K562 (cell line): Measurements from ENCODE around the gene SYNE2. TPM values are rescaled to one million over a fixed set of nuclear protein-coding genes. Genes with fewer than 3 reads are reported as not detected.

Experiments used
- ATAC-seq: fragments of 200-7000 bp; cut with Tn5 transposase; 3 replicates; pipeline ENCODE4 v1.9.1; 2020; ENCODE audit warnings: moderate library complexity
- BruUV-seq: library from RNA; stranded (reverse); fragments of 400-500 nt; replicated peaks from 2 replicates; lab custom pipeline; 2021; lab: Mats Ljungman, UMichigan
- CTCF ChIA-PET: fragments of 300-600 bp; formaldehyde crosslinking; extraction: SDS; loops from one replicate; lab custom pipeline; 2021; ENCODE audit warnings: low intra/inter-chr PET ratio; lab: Yijun Ruan, JAX
- POLR2A ChIA-PET: fragments of 300-600, 350-650 bp; sonication (Branson Sonifier 250); formaldehyde crosslinking; extraction: SDS; loops from one replicate; lab custom pipeline; 2021; ENCODE audit warnings: antibody characterized with exemption, inconsistent platforms; lab: Yijun Ruan, JAX
- DNase-seq, 4 experiments: peaks; one replicate each; pipeline versions ENCODE4 v3.0.0 to v3.0.0-alpha.2; 2011 to 2018; ENCODE audit warnings: low spot score in 3 of 4, mixed read lengths in 3 of 4; ENCODE audit errors: extremely low read depth in 1 of 4
- FAIRE-seq: peaks from 2 replicates; lab custom pipeline; 2011; peaks lifted over from hg19 to GRCh38; lab: Jason Lieb, UNC
- H2AFZ ChIP-seq: 2 replicates; pipeline ENCODE4 v1.6.0; 2011; ENCODE audit warnings: low read depth, low read length, control low read depth, inconsistent platforms
- H3K27ac ChIP-seq: fragments of 200-600 bp; 3 replicates; pipeline ENCODE4 v1.8.0; 2011; ENCODE audit warnings: low read depth, mild to moderate bottlenecking, control low read depth, inconsistent platforms, low read length, moderate library complexity, mixed read lengths; ENCODE audit errors: extremely low read depth
- H3K27me3 ChIP-seq, 2 experiments: fragments of 300-600 bp in 1 of 2; 2 replicates in 1 of 2; 3 replicates in 1 of 2; pipeline versions ENCODE4 v1.6.0 to v1.8.0; 2011; ENCODE audit warnings: inconsistent platforms in 2 of 2, low read length in 2 of 2, mild to moderate bottlenecking in 1 of 2, mixed read lengths in 1 of 2, moderate library complexity in 1 of 2; ENCODE audit not compliant: control insufficient read depth in 2 of 2, insufficient read depth in 2 of 2
- H3K36me3 ChIP-seq: fragments of 300-600 bp; 3 replicates; pipeline ENCODE4 v1.8.0; 2011; ENCODE audit warnings: mild to moderate bottlenecking, low read length, inconsistent platforms; ENCODE audit not compliant: control insufficient read depth, insufficient read depth
- H3K4me1 ChIP-seq, 2 experiments: fragments of 200-600 bp in 1 of 2; replicated peaks in 1 of 2; 2 replicates in 1 of 2; 3 replicates in 1 of 2; pipeline versions ENCODE4 v1.5.1 to v1.8.0; 2011; ENCODE audit warnings: inconsistent platforms in 2 of 2, low read length in 2 of 2, mild to moderate bottlenecking in 1 of 2, mixed read lengths in 1 of 2, moderate library complexity in 1 of 2; ENCODE audit not compliant: control insufficient read depth in 2 of 2, insufficient read depth in 2 of 2
- H3K4me2 ChIP-seq: 2 replicates; pipeline ENCODE4 v1.6.1; 2011; ENCODE audit warnings: low read length, control low read depth, inconsistent platforms, mixed read lengths; ENCODE audit not compliant: insufficient read depth
- H3K4me3 ChIP-seq: fragments of 200-600 bp; sonication (generic), shearing (Covaris generic); 2 replicates; pipeline ENCODE4 v1.5.1; 2016; ENCODE audit warnings: control low read depth, inconsistent platforms
- H3K79me2 ChIP-seq: fragments of 200-600 bp; 3 replicates; pipeline ENCODE4 v1.8.0; 2011; ENCODE audit warnings: low read length, inconsistent platforms; ENCODE audit not compliant: control insufficient read depth, insufficient read depth
- H3K9ac ChIP-seq, 2 experiments: 2 replicates each; pipeline versions ENCODE4 v1.6.0 to v1.6.1; 2011; ENCODE audit warnings: low read depth in 2 of 2, low read length in 2 of 2, control low read depth in 1 of 2, inconsistent platforms in 1 of 2, mild to moderate bottlenecking in 1 of 2, mixed read lengths in 1 of 2; ENCODE audit not compliant: insufficient read depth in 1 of 2
- H3K9me1 ChIP-seq: one replicate; pipeline ENCODE4 v1.6.0; 2011; ENCODE audit warnings: inconsistent platforms, mild to moderate bottlenecking, low read length, moderate library complexity; ENCODE audit not compliant: control insufficient read depth, insufficient read depth
- H3K9me3 ChIP-seq: replicated peaks from 2 replicates; pipeline ENCODE4 v1.5.1; 2011; ENCODE audit warnings: low read depth, low read length, inconsistent platforms; ENCODE audit not compliant: control insufficient read depth, insufficient read depth
- H4K20me1 ChIP-seq: replicated peaks from 2 replicates; pipeline ENCODE4 v1.6.1; 2011; ENCODE audit warnings: low read length, inconsistent platforms, mixed read lengths; ENCODE audit not compliant: control insufficient read depth, insufficient read depth
- ARID1B ChIP-seq: fragments of 450-650 bp; IDR thresholded peaks from 2 replicates; pipeline ENCODE4 v1.6.1; 2016; ENCODE audit warnings: antibody characterized with exemption, mild to moderate bottlenecking, inconsistent platforms
- KDM1A ChIP-seq, 2 experiments: fragments of 450-650 bp; IDR thresholded peaks; 2 replicates each; pipeline ENCODE4 v1.6.1; 2016; ENCODE audit warnings: mild to moderate bottlenecking in 2 of 2
- TEAD4 ChIP-seq, 2 experiments: sonication (generic) in 1 of 2; formaldehyde crosslinking in 1 of 2; IDR thresholded peaks; 2 replicates each; pipeline versions ENCODE4 v1.6.1 to v1.8.0; 2012 to 2022; ENCODE audit warnings: borderline replicate concordance in 1 of 2, inconsistent platforms in 1 of 2, low read length in 1 of 2, mild to moderate bottlenecking in 1 of 2, missing genetic modification reagents in 1 of 2
- ZNF146 ChIP-seq: IDR thresholded peaks from one replicate; pipeline ENCODE4 v1.6.1; 2018; ENCODE audit warnings: missing compliant biosample characterization; ENCODE audit not compliant: unreplicated experiment
- ZNF239 ChIP-seq: fragments of 250-450 bp; sonication (Bioruptor Pico); IDR thresholded peaks from 2 replicates; pipeline ENCODE4 v1.4.0; 2020; ENCODE audit warnings: mild to moderate bottlenecking
- ZZZ3 ChIP-seq: fragments of 450-650 bp; IDR thresholded peaks from 2 replicates; pipeline ENCODE4 v1.6.1; 2016; ENCODE audit warnings: antibody characterized with exemption, mild to moderate bottlenecking, moderate library complexity
- WGBS: fragments of 100-300 bp; shearing (Covaris generic); methylation state at CpG from one replicate; pipeline ENCODE4 v1.1.6; 2016; ENCODE audit warnings: low coverage, mixed read lengths; ENCODE audit not compliant: insufficient coverage; ENCODE audit errors: missing lambda C conversion rate; 5-methylcytosine and 5-hydroxymethylcytosine counted together
- in situ Hi-C: fragments of 300-500 bp; cut with MboI; formaldehyde crosslinking; loops from 4 replicates; pipeline ENCODE4 v1.15.0; 2018; ENCODE audit warnings: inconsistent platforms, mixed read lengths
- intact Hi-C: fragments of 100-400 bp; cut with micrococcal nuclease; formaldehyde crosslinking; loops from 2 replicates; pipeline ENCODE4 v1.14.2; 2022
- polyA plus RNA-seq, 8 experiments: library from polyadenylated mRNA; depleted of rRNA in 4 of 8; stranded (reverse) in 5 of 8; unstranded in 3 of 8; fragments of >200 nt; fragmentation: Nextera tagmentation in 2 of 8; fragmentation: Illumina TruSeq in 1 of 8; extraction: Ambion mirVana in 2 of 8; extraction: Trizol in 1 of 8; gene quantifications; 2 replicates each; pipeline versions ENCODE4 v1.2.1 to v1.2.3, GENCODE V29; 2011 to 2014; ENCODE audit warnings: inconsistent platforms in 1 of 8, missing spikeins in 1 of 8
- total RNA-seq, 7 experiments: library from RNA; depleted of rRNA in 6 of 7; stranded (reverse); fragments of >200 nt in 6 of 7; fragmentation: Illumina TruSeq in 2 of 7; extraction: Trizol in 2 of 7; gene quantifications; 2 replicates each; pipeline versions ENCODE4 v1.2.1 to v1.2.3, GENCODE V29; 2011 to 2021; ENCODE audit warnings: low replicate concordance in 1 of 7
- TF ChIP-seq, protein P1 (sequence below): fragments of 450-650 bp; IDR thresholded peaks from one replicate; pipeline ENCODE4 v1.6.1; 2018; ENCODE audit warnings: mild to moderate bottlenecking, moderate library complexity; ENCODE audit not compliant: partially characterized antibody

SYNE2 gene
- total and polyA plus RNA-seq, 9 of the 15 experiments (the other 6 are each of a cell fraction or from before 2014, with no cell fraction given): 0.06 to 0.53 (median 0.11) TPM

DNA sequence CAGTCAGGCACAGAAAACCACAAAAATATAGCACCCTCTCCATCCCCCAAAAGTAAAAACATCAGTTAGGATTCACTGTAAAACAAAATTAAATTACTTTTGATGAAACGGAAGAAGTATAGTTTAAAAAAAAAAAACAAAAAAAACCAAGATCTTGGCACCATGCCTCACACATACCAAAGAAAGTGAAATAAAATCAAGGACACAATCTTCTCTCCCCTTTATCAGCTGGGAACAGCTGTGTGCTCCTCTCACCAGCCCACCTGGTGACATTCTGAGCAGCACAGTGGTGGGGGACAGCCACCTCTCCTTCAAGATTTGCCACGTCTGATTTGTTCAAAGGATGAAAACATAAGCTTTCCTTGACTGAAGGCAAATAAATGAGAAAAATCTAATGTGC is 385.8 kb downstream of the SYNE2 start:
- H3K9me3 ChIP-seq: no peaks in the 10 kb centered on the region
- DNase-seq (no peak), ATAC-seq (no peak), FAIRE-seq (no peak)
- WGBS: 26% methylated on average over 2 of the region's 2 CpGs
- no peaks in the 10 kb centered on the region; a peak in 1 of 5 replicates for H3K27me3 ChIP-seq
- H4K20me1 ChIP-seq: no peaks in the 10 kb centered on the region
- no peaks in the 10 kb centered on the region for H3K9me1 ChIP-seq
- ChIA-PET POLR2A (no interaction called here), CTCF (no interaction called here)
- no peak overlapping the region for H3K4me2 ChIP-seq
- H3K9ac ChIP-seq: no peak overlapping the region
- H2AFZ ChIP-seq: no peak overlapping the region
- H3K79me2 ChIP-seq: no peaks in the 10 kb centered on the region
- H3K4me3 ChIP-seq: no peak overlapping the region
- H3K4me1 ChIP-seq: no peaks in the 10 kb centered on the region
- TF ChIP-seq ARID1B (0 out of 2 replicates have a peak, but pooled peaks have one; percentile 12), ZNF239 (CRISPR knock-in tag) (no peak), TEAD4 (IDR thresholded peaks at IDR 0.05; ENCODE audit: low read length) (peak; percentile 17; the same call in 1 of the 2 replicates), TEAD4 (CRISPR knock-in tag; IDR thresholded peaks at IDR 0.05; ENCODE audit: borderline replicate concordance) (no peak)
- in situ Hi-C loops (no loop called here), intact Hi-C loops (no loop called here)
- no peak overlapping the region for H3K27ac ChIP-seq
- no peaks in the 10 kb centered on the region for H3K36me3 ChIP-seq
- no TSS peak for BruUV-seq

DNA sequence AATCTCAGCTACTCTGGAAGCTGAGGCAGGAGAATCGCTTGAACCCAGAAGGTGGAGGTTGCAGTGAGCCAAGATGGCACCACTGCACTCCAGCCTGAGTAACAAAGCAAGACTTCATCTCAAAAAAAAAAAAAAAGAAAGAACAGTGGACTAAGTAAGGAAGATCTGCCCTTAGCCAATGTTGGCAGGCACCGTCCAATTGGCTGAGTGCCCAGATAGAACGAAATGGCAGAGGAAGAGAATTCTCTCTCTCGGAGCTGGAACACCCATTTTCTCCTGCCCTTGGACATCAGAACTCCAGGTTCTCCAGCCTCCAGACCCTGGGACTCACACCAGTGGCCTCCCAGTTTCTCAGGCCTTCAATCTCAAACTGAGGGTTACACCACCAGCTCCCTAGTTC is 391.5 kb downstream of the SYNE2 start:
- no peak overlapping the region for H3K4me2 ChIP-seq
- no peaks in the 10 kb centered on the region for H3K79me2 ChIP-seq
- no peaks in the 10 kb centered on the region for H3K27me3 ChIP-seq
- ChIA-PET CTCF (no interaction called here), POLR2A (no interaction called here)
- H4K20me1 ChIP-seq: no peaks in the 10 kb centered on the region
- ATAC-seq (no peak), DNase-seq (no peak), FAIRE-seq (no peak)
- intact Hi-C loops (no loop called here), in situ Hi-C loops (no loop called here)
- WGBS: 43% methylated on average over 4 of the region's 4 CpGs
- BruUV-seq: no TSS peak
- H3K9me1 ChIP-seq: no peaks in the 10 kb centered on the region
- H3K4me1 ChIP-seq: no peaks in the 10 kb centered on the region
- no peaks in the 10 kb centered on the region for H3K36me3 ChIP-seq
- H3K9ac ChIP-seq: no peak overlapping the region
- no peaks in the 10 kb centered on the region for H3K9me3 ChIP-seq
- no peak overlapping the region for H2AFZ ChIP-seq
- no peak overlapping the region for H3K4me3 ChIP-seq
- no peak overlapping the region for H3K27ac ChIP-seq
- TF ChIP-seq ZZZ3 (no peak), ZNF146 (no peak), KDM1A (IDR thresholded peaks at IDR 0.05) (no peak)
- TF ChIP-seq, protein P1, sequence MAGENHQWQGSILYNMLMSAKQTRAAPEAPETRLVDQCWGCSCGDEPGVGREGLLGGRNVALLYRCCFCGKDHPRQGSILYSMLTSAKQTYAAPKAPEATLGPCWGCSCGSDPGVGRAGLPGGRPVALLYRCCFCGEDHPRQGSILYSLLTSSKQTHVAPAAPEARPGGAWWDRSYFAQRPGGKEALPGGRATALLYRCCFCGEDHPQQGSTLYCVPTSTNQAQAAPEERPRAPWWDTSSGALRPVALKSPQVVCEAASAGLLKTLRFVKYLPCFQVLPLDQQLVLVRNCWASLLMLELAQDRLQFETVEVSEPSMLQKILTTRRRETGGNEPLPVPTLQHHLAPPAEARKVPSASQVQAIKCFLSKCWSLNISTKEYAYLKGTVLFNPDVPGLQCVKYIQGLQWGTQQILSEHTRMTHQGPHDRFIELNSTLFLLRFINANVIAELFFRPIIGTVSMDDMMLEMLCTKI: no peak
